A549 (cell line): ENCODE measurements around the gene PLEKHD1.

Source experiments
- POLR2AphosphoS2 ChIP-seq: conservative IDR thresholded peaks from 2 replicates; pipeline ENCODE4 v1.6.1; 2012; ENCODE audit warnings: low read length, improper control_type of control experiment, inconsistent platforms
- SREBF2 ChIP-seq: fragments of 450-650 bp; IDR thresholded peaks from 2 replicates; pipeline ENCODE4 v1.6.1; 2014; ENCODE audit warnings: mild to moderate bottlenecking, moderate library complexity

DNA sequence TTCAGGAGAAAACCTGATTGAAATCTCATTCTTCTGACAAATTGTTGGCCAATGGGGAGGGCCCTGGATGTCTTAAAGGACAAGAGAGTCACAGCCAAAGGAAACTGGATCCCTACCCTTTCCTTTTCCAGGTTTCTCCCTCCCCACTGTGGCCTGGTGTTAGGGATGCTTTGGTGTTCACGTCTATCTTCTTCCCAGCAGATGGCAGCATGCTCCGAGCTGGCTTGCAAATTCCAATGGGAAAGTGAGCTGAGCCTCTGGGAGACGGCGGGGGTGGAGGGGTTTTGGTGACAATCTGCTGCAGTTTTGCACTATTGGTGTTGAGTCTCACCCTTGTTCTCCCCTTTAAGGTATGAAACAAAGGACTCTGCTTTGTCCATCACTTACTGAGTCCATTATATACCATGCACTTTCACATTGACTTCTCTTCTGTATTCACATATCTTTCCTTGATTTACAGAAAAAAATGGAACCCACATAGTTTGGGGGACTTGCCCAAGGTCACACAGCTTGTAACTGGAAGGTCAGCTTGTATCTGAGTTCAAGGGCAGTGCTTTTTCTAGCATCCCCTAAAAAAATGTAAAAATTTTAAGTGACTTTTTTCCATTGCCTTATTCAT, 50.8 kb downstream of the PLEKHD1 start:
- TF ChIP-seq POLR2AphosphoS2 = no peak
- no peak for TF ChIP-seq SREBF2
